AG04450 (cell line): Measurements from ENCODE around the gene ECSCR. TPM values are rescaled to one million over a fixed set of nuclear protein-coding genes. Genes with fewer than 3 reads are reported as not detected.

Experiments used
- CTCF ChIA-PET: fragments of 300-600, 350-600 bp; formaldehyde crosslinking; extraction: SDS; loops from one replicate; lab custom pipeline; 2022; ENCODE audit warnings: antibody characterized with exemption, inconsistent platforms; lab: Charles Lee
- POLR2A ChIA-PET: fragments of 350-600 bp; formaldehyde crosslinking; extraction: SDS; loops from one replicate; lab custom pipeline; 2021; ENCODE audit warnings: antibody characterized with exemption, inconsistent platforms; lab: Yijun Ruan, JAX
- DNase-seq: peaks from one replicate; pipeline ENCODE4 v3.0.0-alpha.2; 2011; ENCODE audit warnings: low read depth, low spot score
- H3K27ac ChIP-seq: one replicate; pipeline ENCODE4 v1.5.1; 2012; ENCODE audit warnings: low read depth, low read length, control low read depth
- H3K27me3 ChIP-seq: one replicate; pipeline ENCODE4 v1.6.0; 2012; ENCODE audit warnings: low read length; ENCODE audit not compliant: control insufficient read depth, insufficient read depth
- H3K4me3 ChIP-seq: 2 replicates; pipeline ENCODE4 v1.5.1; 2011; ENCODE audit warnings: mild to moderate bottlenecking, low read depth, low read length, control low read depth
- H3K9me3 ChIP-seq: 2 replicates; pipeline ENCODE4 v1.5.1; 2012; ENCODE audit warnings: low read length; ENCODE audit not compliant: control insufficient read depth, insufficient read depth
- CTCF ChIP-seq: IDR thresholded peaks from 2 replicates; pipeline ENCODE4 v1.5.1; 2011; ENCODE audit warnings: low read depth, low read length, control low read depth, inconsistent platforms
- polyA plus RNA-seq: library from polyadenylated mRNA; depleted of rRNA; stranded (reverse); fragments of >200 nt; gene quantifications from 2 replicates; pipeline ENCODE4 v1.2.3, GENCODE V29; 2011

Gene ECSCR
- polyA plus RNA-seq, 1 experiment: 0.82 TPM

GRCh38 chr5:139473565-139473964 lies 11.0 kb upstream of the ECSCR start:
- no peak for DNase-seq
- Histone ChIP-seq H3K4me3 (no peak overlapping the region), H3K27ac (no peak overlapping the region), H3K27me3 (no peaks in the 10 kb centered on the region), H3K9me3 (no peaks in the 10 kb centered on the region)
- TF ChIP-seq CTCF: no peak
- CTCF ChIA-PET: no interaction called here
- POLR2A ChIA-PET: interaction anchor here (1.2 kb wide), 1 partner anchor 9 kb away, joined by 5 read pairs; the partner anchor contains the start of gene STING1

- no peak for DNase-seq
- no peak overlapping the region for H3K27ac ChIP-seq
- CTCF ChIA-PET: no interaction called here
Observed at GRCh38 chr5:139473105-139473504, 10.6 kb upstream of the ECSCR start.

GRCh38 chr5:139472386-139473030 lies 10.0 kb upstream of the ECSCR start:
- DNase-seq: no peak
- POLR2A ChIA-PET: no interaction called here

More at GRCh38 chr5:139473105-139473504, 10.6 kb upstream of the ECSCR start:
- Histone ChIP-seq H3K9me3 (no peaks in the 10 kb centered on the region), H3K4me3 (no peak overlapping the region), H3K27me3 (no peaks in the 10 kb centered on the region)
- POLR2A ChIA-PET: interaction anchor here (1.2 kb wide), 1 partner anchor 9 kb away, joined by 5 read pairs; the partner anchor contains the start of gene STING1
- no peak for TF ChIP-seq CTCF

GRCh38 chr5:139470821-139471300 lies 8.3 kb upstream of the ECSCR start, which contains the start of gene SMIM33:
SMIM33 (plus strand) TSS chr5:139471004; CDS start chr5:139471122, 118 bp downstream.
- POLR2A ChIA-PET: no interaction called here
- no peak within 1 kb of the TSS for H3K4me3 ChIP-seq
- TF ChIP-seq CTCF: no peak
- H3K27ac ChIP-seq: no peak within 1 kb of the TSS
- DNase-seq: no peak
- no peaks in the 10 kb centered on the region for H3K9me3 ChIP-seq
- CTCF ChIA-PET: no interaction called here
- no peaks in the 10 kb centered on the region for H3K27me3 ChIP-seq

More at GRCh38 chr5:139472386-139473030, 10.0 kb upstream of the ECSCR start:
- H3K4me3 ChIP-seq: no peak overlapping the region
- no peak overlapping the region for H3K27ac ChIP-seq
- TF ChIP-seq CTCF: no peak
- H3K27me3 ChIP-seq: no peaks in the 10 kb centered on the region
- H3K9me3 ChIP-seq: no peaks in the 10 kb centered on the region
- CTCF ChIA-PET: no interaction called here

GRCh38 chr5:139468421-139468931 lies 5.9 kb upstream of the ECSCR start:
- ChIA-PET CTCF (no interaction called here), POLR2A (interaction anchor here (0.5 kb wide), 1 partner anchor 11 kb away, joined by 4 read pairs; no protein-coding TSS in a partner anchor)
- no peak for DNase-seq
- Histone ChIP-seq H3K4me3 (no peak overlapping the region), H3K9me3 (no peaks in the 10 kb centered on the region), H3K27ac (no peak overlapping the region), H3K27me3 (no peaks in the 10 kb centered on the region)
- TF ChIP-seq CTCF: no peak; the same call in 1 of the 2 replicates
